Measurements from ENCODE around the gene DLEC1.
A peak's percentile ranks its signal among the peaks of the same experiment; 100 is the strongest.

The DLEC1 gene

GRCh38 chr3:38112378-38112761, 73.4 kb downstream of the DLEC1 start:
- no peak for DNase-seq

- no peak for DNase-seq
Observed at GRCh38 chr3:38114052-38114874, 75.3 kb downstream of the DLEC1 start.

DNA sequence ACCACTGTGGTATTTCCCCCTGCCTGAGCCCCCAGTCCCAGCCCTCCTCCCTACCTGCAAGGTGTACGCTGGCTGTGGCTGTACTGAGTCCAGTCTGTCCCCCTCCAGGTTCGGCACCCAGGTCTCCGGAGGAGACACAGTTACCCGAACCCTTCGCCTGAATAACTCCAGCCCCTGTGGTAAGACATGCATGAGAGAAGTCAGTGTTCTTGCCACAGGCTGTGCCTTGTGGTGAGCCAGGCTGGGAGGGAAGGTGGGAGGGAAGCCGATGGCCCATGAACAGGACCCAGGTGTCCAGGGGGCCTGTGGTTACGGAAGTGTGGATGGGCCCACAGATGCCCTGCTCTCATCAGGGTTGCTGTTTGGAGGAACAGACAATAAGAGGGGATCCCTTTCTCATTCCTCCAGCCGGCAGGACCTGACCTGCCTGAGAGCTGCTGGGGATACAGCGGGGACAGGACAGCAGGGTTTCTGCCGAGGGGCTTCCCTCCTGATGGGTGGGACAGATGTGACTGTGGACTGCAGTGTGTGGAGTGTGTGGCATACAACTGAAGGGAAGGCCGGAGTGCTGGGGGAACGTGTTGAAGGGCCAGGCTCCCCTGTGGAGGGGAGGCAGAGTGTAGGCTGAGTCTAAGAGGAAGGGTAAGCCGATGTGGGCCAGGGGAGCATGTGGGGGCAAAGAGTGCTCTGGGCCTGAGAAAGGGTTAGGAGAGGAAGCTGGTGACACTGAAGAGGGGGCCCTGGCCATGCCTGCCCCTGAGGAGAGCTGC, 76.1 kb downstream of the DLEC1 start:
- no peak for DNase-seq

DNA sequence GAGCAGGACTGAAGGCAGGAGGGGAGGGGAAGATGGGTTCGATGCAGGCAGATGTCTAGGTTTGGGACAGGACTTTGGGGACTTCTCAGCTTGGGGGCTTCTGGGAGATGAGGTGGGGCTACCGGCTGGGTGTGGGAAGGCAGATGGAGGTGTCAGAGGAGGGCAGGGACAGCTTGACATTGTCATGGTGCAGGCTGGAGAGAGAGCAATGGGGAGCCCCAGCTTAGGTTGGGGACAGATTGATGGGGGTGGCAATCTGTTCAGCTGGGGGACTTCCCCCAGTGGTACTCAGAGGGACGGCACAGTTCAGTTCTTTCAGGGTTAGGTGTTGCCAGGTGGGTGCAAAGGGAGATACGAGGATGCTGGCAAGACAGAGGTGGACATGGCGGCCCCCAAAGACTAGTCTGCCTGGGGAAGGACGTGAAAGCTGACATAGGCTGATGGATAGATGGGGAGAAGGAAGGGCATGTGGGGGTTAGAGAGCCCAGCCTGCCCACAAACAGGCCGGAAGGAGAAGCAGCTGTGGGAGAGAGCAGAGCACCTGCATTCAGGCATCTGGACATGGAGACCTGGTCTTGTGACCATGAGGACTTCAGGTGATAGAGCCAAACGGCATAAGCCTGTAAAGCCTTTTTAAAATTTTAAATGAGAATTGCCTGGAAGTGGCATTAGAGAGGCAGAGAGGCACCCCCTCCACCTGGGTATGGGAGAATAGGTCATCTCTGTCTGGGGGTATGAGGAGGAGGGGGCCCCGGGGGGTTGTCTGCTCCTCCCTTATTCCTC, 76.8 kb downstream of the DLEC1 start:
- no peak for DNase-seq

GRCh38 chr3:38116471-38117162, 77.6 kb downstream of the DLEC1 start:
- DNase-seq, result no peak

- DNase-seq, result no peak
Observed at GRCh38 chr3:38117163-38117716, 78.2 kb downstream of the DLEC1 start.

- DNase-seq, result peak in 1 of 2 experiments; percentile 29
Observed at GRCh38 chr3:38117748-38118420, 78.9 kb downstream of the DLEC1 start.

- DNase-seq, result no peak
Observed at GRCh38 chr3:38118421-38119247, 79.6 kb downstream of the DLEC1 start.

DNA sequence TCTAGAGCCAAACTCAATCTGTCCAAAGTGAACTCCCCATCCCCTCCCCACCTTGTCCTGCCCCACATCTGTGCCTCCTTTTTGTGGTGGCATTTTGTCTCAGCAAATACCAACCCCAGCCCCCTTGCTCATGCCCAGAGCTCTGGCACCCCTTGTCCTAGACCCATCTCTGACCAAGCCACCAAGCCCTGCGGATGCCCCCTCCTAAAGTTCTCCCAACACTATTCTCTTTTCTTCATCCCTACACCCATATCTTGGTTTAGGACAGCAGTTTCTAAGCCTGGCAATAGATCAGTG, 80.2 kb downstream of the DLEC1 start:
- no peak for DNase-seq

GRCh38 chr3:38119821-38120692, 81.0 kb downstream of the DLEC1 start:
- DNase-seq, result no peak

DNA sequence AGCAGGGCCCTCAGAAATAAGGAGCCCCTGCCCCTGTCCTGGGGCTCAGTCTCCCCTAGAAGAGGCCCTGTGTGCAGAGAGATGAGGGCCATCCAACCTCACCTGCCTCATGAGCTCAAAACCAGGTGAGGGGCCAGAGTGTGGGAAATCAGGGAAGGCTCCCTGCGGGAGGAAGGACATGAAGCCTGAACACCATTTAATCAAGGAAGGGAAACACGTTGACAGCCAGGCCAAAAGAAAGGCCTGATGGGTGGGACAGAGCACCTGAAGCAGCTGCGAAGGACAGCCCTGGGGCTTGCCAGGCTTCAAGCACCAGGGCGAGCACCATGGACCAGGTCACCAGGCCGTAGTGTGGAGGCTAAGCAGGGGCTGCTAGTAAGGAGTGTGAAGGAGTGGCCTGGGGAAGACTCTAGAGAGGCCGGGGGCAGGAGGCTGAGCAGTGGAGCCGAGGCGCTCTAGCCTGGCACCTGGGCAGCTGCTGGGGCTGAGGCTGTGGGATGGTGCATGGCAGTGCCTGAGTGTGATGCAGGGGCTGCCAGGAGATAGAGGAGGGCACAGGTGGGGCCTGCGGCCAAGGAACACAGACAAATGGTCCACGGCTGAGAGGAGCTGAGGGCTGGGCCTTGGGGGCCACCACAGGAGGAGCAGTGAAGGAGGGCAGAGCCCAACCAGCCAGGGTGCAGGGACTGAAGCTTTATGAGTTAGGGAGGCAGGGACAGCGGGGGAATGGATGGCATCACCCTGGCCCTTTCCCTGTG, 81.9 kb downstream of the DLEC1 start:
- DNase-seq, result no peak

DNA sequence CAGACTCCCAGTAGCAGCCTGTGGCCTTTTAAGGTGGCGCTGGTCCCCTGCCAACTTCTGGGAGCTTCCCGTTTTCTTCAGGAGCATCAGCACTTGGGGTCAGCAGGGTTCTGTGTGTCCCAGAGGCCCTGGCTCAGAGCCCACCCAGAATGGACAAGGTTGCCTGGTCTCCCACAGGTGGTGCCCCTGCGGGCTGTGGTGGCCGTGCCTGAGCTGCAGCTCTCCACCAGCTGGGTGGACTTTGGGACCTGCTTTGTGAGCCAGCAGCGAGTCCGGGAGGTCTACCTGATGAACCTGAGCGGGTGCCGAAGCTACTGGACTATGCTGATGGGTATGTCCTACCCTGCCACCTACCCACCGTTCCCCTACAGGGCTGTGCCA, 82.4 kb downstream of the DLEC1 start:
- DNase-seq, result no peak

- DNase-seq, result no peak
Observed at GRCh38 chr3:38121832-38122461, 82.9 kb downstream of the DLEC1 start.

DNA sequence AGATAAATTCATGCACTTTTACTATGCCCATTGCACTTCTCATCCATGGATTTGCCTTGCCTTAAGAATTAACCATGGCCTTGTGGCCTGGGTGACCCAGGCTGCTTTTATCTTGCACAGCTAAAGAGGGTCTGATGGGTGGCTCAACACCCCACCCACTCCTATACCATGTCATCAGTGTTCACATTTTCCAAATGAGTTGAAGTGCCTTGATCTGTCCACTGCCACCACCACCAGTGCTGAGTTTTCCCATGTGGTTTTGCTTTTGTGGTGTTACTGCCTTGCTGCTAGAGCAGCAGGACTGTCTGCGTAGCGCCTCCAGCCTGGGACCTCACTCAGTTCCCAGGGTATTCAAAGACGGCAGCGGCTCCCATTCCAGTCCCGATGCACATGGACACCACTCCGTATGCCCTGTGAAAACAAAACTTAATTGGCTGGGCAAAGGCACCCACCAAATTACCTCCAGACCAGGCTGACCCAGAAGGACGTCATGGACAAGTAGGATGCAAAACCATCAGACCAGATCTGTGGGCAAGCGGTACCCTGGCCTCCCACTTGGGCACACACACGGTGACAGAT, 83.8 kb downstream of the DLEC1 start:
- no peak for DNase-seq

GRCh38 chr3:38124324-38125122, 85.5 kb downstream of the DLEC1 start:
- DNase-seq, result no peak

DNA sequence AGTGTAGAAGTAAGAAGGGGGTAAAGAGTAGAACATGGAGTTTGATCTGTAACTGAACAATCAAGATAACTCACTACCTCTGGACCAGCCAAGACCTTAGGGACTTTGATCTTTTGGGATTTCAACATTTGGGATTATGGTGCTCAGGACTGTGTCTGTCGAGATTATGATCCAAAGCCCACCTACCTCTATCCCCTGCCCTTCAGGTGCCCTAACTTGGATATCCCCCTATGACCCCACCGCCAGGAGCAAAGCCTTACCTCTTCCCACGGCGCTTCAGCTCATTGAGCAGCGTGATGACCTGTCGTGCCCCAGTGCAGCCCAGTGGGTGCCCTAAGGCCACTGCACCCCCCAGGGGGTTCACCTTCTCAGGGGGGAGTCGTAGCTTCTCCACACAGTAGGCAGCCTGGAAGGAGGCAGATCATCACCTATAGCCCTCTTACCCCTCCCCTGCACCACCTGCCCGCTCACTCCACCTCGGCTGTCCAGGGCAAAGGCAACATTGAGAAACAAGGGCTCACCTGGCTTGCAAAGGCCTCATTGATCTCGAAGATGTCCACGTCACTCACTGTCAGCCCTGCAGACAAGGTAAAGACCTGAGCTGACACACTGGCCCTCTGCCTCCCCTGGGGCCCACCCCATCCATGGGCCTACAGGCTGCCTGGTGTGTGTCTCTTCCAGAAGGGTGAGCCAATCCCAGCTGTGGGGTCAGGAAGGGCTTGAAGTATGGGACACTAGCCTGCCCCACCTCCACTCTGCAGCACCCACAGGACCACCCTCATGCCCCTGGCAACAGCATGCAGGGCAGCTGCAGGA, 86.5 kb downstream of the DLEC1 start:
- DNase-seq, result no peak
